ENCODE results near the gene NIPBL.

DNA sequence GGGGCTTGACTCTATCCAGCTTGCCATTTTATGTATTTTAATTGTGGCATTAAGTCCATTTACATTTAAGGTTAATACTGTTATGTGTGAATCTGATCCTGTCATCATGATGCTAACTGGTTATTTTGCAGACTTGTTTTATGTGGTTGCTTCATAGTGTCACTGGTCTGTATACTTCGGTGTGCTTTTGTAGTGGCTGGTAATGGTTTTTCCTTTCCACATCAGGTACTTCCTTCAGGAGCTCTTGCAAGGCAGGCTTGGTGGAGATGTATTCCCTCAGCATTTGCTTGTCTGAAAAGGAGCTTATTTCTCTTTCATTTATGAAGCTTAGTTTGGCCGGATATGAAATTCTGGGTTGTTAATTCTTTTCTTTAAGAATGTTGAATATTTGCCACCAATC, 226.7 kb downstream of the NIPBL start:
- TF ChIP-seq, protein P1, sequence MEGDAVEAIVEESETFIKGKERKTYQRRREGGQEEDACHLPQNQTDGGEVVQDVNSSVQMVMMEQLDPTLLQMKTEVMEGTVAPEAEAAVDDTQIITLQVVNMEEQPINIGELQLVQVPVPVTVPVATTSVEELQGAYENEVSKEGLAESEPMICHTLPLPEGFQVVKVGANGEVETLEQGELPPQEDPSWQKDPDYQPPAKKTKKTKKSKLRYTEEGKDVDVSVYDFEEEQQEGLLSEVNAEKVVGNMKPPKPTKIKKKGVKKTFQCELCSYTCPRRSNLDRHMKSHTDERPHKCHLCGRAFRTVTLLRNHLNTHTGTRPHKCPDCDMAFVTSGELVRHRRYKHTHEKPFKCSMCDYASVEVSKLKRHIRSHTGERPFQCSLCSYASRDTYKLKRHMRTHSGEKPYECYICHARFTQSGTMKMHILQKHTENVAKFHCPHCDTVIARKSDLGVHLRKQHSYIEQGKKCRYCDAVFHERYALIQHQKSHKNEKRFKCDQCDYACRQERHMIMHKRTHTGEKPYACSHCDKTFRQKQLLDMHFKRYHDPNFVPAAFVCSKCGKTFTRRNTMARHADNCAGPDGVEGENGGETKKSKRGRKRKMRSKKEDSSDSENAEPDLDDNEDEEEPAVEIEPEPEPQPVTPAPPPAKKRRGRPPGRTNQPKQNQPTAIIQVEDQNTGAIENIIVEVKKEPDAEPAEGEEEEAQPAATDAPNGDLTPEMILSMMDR (IDR thresholded peaks at IDR 0.05; ENCODE audit: poor library complexity), result no peak
- TF ChIP-seq EZH2phosphoT487 (IDR thresholded peaks at IDR 0.05; ENCODE audit: low read depth, severe bottlenecking, unreplicated experiment), result no peak
- TF ChIP-seq EZH2 (IDR thresholded peaks at IDR 0.05; ENCODE audit: borderline replicate concordance), result no peak

All from hepatocyte (in vitro differentiated cells).